SK-N-SH treated with all-trans-retinoic acid at 6 μM for 48 hours (cell line): Measurements from ENCODE around the gene THOP1.
A peak's percentile ranks its signal among the peaks of the same experiment; 100 is the strongest.

ENCODE experiments used
- ATAC-seq: fragments of 200-7000 bp; cut with Tn5 transposase; 3 replicates; pipeline ENCODE4 v1.9.1; 2020; ENCODE audit warnings: mild to moderate bottlenecking, moderate library complexity
- ARNTL ChIP-seq: fragments of 450-650 bp; formaldehyde crosslinking; IDR thresholded peaks from 2 replicates; pipeline ENCODE4 v1.5.0; 2020; ENCODE audit warnings: low read depth, mild to moderate bottlenecking, moderate library complexity, borderline replicate concordance
- BACH2 ChIP-seq: fragments of 250-450 bp; sonication (Bioruptor Pico); IDR thresholded peaks from 2 replicates; pipeline ENCODE4 v1.9.0; 2021; ENCODE audit warnings: mild to moderate bottlenecking, borderline replicate concordance
- CREB5 ChIP-seq: fragments of 250-450 bp; sonication (Bioruptor Pico); IDR thresholded peaks from 2 replicates; pipeline ENCODE4 v1.5.1; 2020; ENCODE audit warnings: low read depth, mild to moderate bottlenecking, moderate library complexity
- CSDC2 ChIP-seq: fragments of 250-450 bp; sonication (Bioruptor Pico); IDR thresholded peaks from 2 replicates; pipeline ENCODE4 v1.5.0; 2020; ENCODE audit warnings: mild to moderate bottlenecking, moderate library complexity
- CSRNP3 ChIP-seq: fragments of 250-450 bp; sonication (Bioruptor Pico); IDR thresholded peaks from 2 replicates; pipeline ENCODE4 v1.5.1; 2021; ENCODE audit warnings: mild to moderate bottlenecking, moderate library complexity
- ESRRG ChIP-seq: fragments of 250-450 bp; sonication (Bioruptor Pico); IDR thresholded peaks from 2 replicates; pipeline ENCODE4 v1.6.1; 2021; ENCODE audit warnings: mild to moderate bottlenecking
- ISL1 ChIP-seq: fragments of 250-450 bp; sonication (Bioruptor Pico); IDR thresholded peaks from 2 replicates; pipeline ENCODE4 v2.1.2; 2022; ENCODE audit warnings: mild to moderate bottlenecking, moderate library complexity
- OSR1 ChIP-seq: fragments of 250-450 bp; sonication (Bioruptor Pico); IDR thresholded peaks from 2 replicates; pipeline ENCODE4 v1.8.0; 2022; ENCODE audit warnings: moderate library complexity, mild to moderate bottlenecking, inconsistent platforms
- PATZ1 ChIP-seq: fragments of 250-450 bp; sonication (Bioruptor Pico); IDR thresholded peaks from 2 replicates; pipeline ENCODE4 v1.8.0; 2020; ENCODE audit warnings: mild to moderate bottlenecking, moderate library complexity, borderline replicate concordance
- PPARA ChIP-seq: fragments of 250-450 bp; sonication (Bioruptor Pico); IDR thresholded peaks from 2 replicates; pipeline ENCODE4 v1.5.0; 2020; ENCODE audit warnings: mild to moderate bottlenecking, borderline replicate concordance
- SNAI2 ChIP-seq: fragments of 250-450 bp; sonication (Bioruptor Pico); IDR thresholded peaks from 2 replicates; pipeline ENCODE4 v1.5.0; 2020; ENCODE audit warnings: mild to moderate bottlenecking, moderate library complexity
- TCF4 ChIP-seq: fragments of 250-450 bp; sonication (Bioruptor Pico); IDR thresholded peaks from 2 replicates; pipeline ENCODE4 v1.8.0; 2021; ENCODE audit warnings: mild to moderate bottlenecking, moderate library complexity, borderline replicate concordance
- TSHZ2 ChIP-seq: fragments of 250-450 bp; sonication (Bioruptor Pico); IDR thresholded peaks from 2 replicates; pipeline ENCODE4 v1.5.0; 2020; ENCODE audit warnings: mild to moderate bottlenecking, moderate library complexity
- ZC3H10 ChIP-seq: fragments of 250-450 bp; sonication (Bioruptor Pico); IDR thresholded peaks from 2 replicates; pipeline ENCODE4 v1.5.1; 2021; ENCODE audit warnings: mild to moderate bottlenecking, moderate library complexity
- ZFP3 ChIP-seq: fragments of 250-450 bp; sonication (Bioruptor Pico); IDR thresholded peaks from 2 replicates; pipeline ENCODE4 v1.5.0; 2020; ENCODE audit warnings: mild to moderate bottlenecking, moderate library complexity
- ZNF70 ChIP-seq: fragments of 450-650 bp; formaldehyde crosslinking; IDR thresholded peaks from 2 replicates; pipeline ENCODE4 v1.5.0; 2020; ENCODE audit warnings: mild to moderate bottlenecking, moderate library complexity
- ZNF8 ChIP-seq: fragments of 450-650 bp; formaldehyde crosslinking; IDR thresholded peaks from 2 replicates; pipeline ENCODE4 v1.5.0; 2020; ENCODE audit warnings: mild to moderate bottlenecking, moderate library complexity

The THOP1 gene

GRCh38 chr19:2820112-2820702 lies 34.9 kb downstream of the THOP1 start:
- no peak for TF ChIP-seq CREB5 (CRISPR knock-in tag)
- no peak for TF ChIP-seq ISL1
- no peak for TF ChIP-seq ZC3H10 (CRISPR knock-in tag)
- peak; percentile 51 for ATAC-seq

GRCh38 chr19:2822846-2823245 lies 37.5 kb downstream of the THOP1 start:
- TF ChIP-seq ZFP3 (CRISPR knock-in tag) (no peak), ESRRG (CRISPR knock-in tag) (no peak), ISL1 (no peak), ARNTL (CRISPR knock-in tag) (no peak), ZNF8 (CRISPR knock-in tag) (no peak), TCF4 (CRISPR knock-in tag) (no peak), CSDC2 (CRISPR knock-in tag) (no peak), PPARA (CRISPR knock-in tag) (no peak), OSR1 (CRISPR knock-in tag) (no peak), CSRNP3 (CRISPR knock-in tag) (no peak), TSHZ2 (CRISPR knock-in tag) (no peak), ZC3H10 (CRISPR knock-in tag) (no peak), ZNF70 (CRISPR knock-in tag) (no peak), BACH2 (no peak), SNAI2 (CRISPR knock-in tag) (no peak), CREB5 (CRISPR knock-in tag) (no peak)
- ATAC-seq, result no peak

GRCh38 chr19:2823646-2824045 lies 38.3 kb downstream of the THOP1 start:
- ATAC-seq, result no peak
- TF ChIP-seq PPARA (CRISPR knock-in tag), result no peak
- no peak for TF ChIP-seq PATZ1 (CRISPR knock-in tag)
- TF ChIP-seq SNAI2 (CRISPR knock-in tag), result no peak
- no peak for TF ChIP-seq CSRNP3 (CRISPR knock-in tag)

GRCh38 chr19:2824129-2824528 lies 38.8 kb downstream of the THOP1 start:
- TF ChIP-seq ZFP3 (CRISPR knock-in tag), result no peak
- no peak for TF ChIP-seq ZC3H10 (CRISPR knock-in tag)
- no peak for ATAC-seq
